Heart left ventricle (tissue), 16 donors: ENCODE data around the gene GRM7. TPM values are rescaled to one million over a fixed set of nuclear protein-coding genes. Genes with fewer than 3 reads are reported as not detected.

ENCODE experiments used
- ATAC-seq, 4 donors: fragments of 200-7000 bp; cut with Tn5 transposase; one replicate each; pipeline ENCODE4 v1.9.1; 2020 to 2022; ENCODE audit warnings: moderate library complexity in 4 of 4, mild to moderate bottlenecking in 3 of 4, moderate number of reproducible peaks in 1 of 4
- DNase-seq, 5 donors: peaks; one replicate each; pipeline ENCODE4 v3.0.0-alpha.2; 2020
- H3K27ac ChIP-seq, 12 donors: fragments of 200-600 bp; sonication (generic) in 4 of 12; one replicate each; pipeline versions ENCODE4 v1.5.0 to v1.8.0; 2016 to 2022; ENCODE audit warnings: mild to moderate bottlenecking in 2 of 12
- H3K27me3 ChIP-seq, 9 donors: fragments of 200-600 bp; sonication (generic) in 2 of 9; one replicate each; pipeline versions ENCODE4 v1.5.1 to v1.8.0; 2016 to 2022; ENCODE audit warnings: mild to moderate bottlenecking in 3 of 9
- H3K36me3 ChIP-seq, 9 donors: fragments of 200-600 bp; sonication (generic) in 2 of 9; one replicate each; pipeline versions ENCODE4 v1.5.0 to v1.8.0; 2018 to 2022; ENCODE audit warnings: mild to moderate bottlenecking in 2 of 9
- H3K4me1 ChIP-seq, 12 donors: fragments of 200-600 bp; sonication (generic) in 4 of 12; one replicate each; pipeline versions ENCODE4 v1.5.0 to v1.8.0; 2016 to 2022; ENCODE audit warnings: mild to moderate bottlenecking in 3 of 12
- H3K4me3 ChIP-seq, 12 donors: fragments of 200-600 bp; sonication (generic) in 4 of 12; one replicate each; pipeline versions ENCODE4 v1.5.0 to v1.8.0; 2017 to 2022; ENCODE audit warnings: mild to moderate bottlenecking in 9 of 12, moderate library complexity in 4 of 12
- H3K9me3 ChIP-seq, 12 donors: fragments of 200-600 bp; sonication (generic) in 4 of 12; one replicate each; pipeline versions ENCODE4 v1.5.0 to v1.8.0; 2016 to 2022; ENCODE audit warnings: mild to moderate bottlenecking in 1 of 12
- POLR2A ChIP-seq, 2 donors: fragments of 450-650 bp; IDR thresholded peaks; one replicate each; pipeline ENCODE4 v1.6.1; 2017; ENCODE audit warnings: antibody characterized with exemption in 2 of 2, mild to moderate bottlenecking in 2 of 2, moderate library complexity in 2 of 2
- whole genome bisulfite sequencing, 4 donors: extraction: QIAGEN DNeasy Blood & Tissue Kit in 2 of 4; methylation state at CpG; one replicate each; pipeline versions ENCODE4 v1.1.5 to v1.1.7; 2013 to 2018; 5-methylcytosine and 5-hydroxymethylcytosine counted together
- intact Hi-C, 10 donors: fragments of 100-400 bp; cut with DNase I; formaldehyde crosslinking; loops; one replicate each; pipeline versions ENCODE4 v1.11.1 to v1.14.2; 2022
- polyA plus RNA-seq, 2 donors: library from polyadenylated mRNA; stranded (reverse); fragments of 200-250 nt; gene quantifications; one replicate each; pipeline ENCODE4 v1.2.3, GENCODE V29; 2013
- total RNA-seq, 9 donors: library from RNA; depleted of rRNA in 2 of 9; stranded (reverse); fragments of >200 nt in 2 of 9; fragmentation: NEBNext Ultra II Directional in 3 of 9; extraction: Animal tissue kit (Norgen Biotek cat#: 25700) in 3 of 9; gene quantifications; one replicate each; pipeline versions ENCODE4 v1.1.0 to v1.2.4, GENCODE V29; 2016 to 2023
- TF ChIP-seq, protein P1 (sequence below), 12 donors: fragments of 200-600 bp; sonication (generic) in 4 of 12; IDR thresholded peaks; one replicate each; pipeline versions ENCODE4 v1.5.0 to v1.8.0; 2018 to 2022; ENCODE audit warnings: antibody characterized with exemption in 12 of 12, mild to moderate bottlenecking in 5 of 12
- donor health status: ischemic (EF 13 %, LVEDD 7.1; RV severe dilation, severe dysfunction).
- donor health status: healthy with polysubstance abuse.
- donor health status: DM: no; HTN: yes; CAD: no.
- donor health status: DM: no; HTN: no; CAD: no.
- donor health status: ischemic (EF 25% LVEDD 6.9; RV normal size, moderate dysfunction).
- donor health status: ischemic (EF 25% LVEDD 5.7; RV mildly dilated, moderate dysfunction).
- donor health status: healthy.
- donor health status: DM: yes; HTN: yes; CAD: no.
- donor health status: ischemic (EF 35%, LVEDD 5.7; RV mildly dilated, moderate dysfunction).
- donor health status: nonischemic (EF 11% LVEDD 7.7; RV severe dilation, severe dysfunction).
- donor health status: DM: yes; HTN: yes; CAD: no.
- donor health status: PGD.
- donor health status: ischemic (EF 29% LVEDD 5.4; RV normal size, mild dysfunction).
- donor health status: nonischemic (EF 23%, LVEDD 6.1; RV moderate dilation, normal function).

GRM7 gene
- total and polyA plus RNA-seq, 11 donors: not detected

DNA sequence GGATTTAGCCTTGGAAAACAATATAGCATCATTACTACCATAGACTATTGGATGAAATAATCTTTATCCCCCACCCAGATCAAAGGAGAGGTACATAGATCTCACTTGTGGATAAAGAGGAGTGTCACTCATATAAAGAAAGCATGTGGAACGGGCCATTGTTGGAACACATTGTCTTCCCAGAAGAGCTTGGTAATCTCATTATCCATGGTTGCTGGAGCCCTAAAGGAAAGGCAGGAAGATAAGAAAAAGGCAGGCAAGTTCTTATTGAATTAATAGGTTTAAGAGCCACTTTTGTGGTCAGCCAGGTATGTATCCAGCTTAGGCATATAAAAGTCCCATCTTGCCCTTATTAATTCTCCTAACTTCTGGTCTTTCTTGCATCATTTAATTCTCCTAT is 659.1 kb downstream of the GRM7 start:
- Histone ChIP-seq H3K36me3 (no peaks in the 10 kb centered on the region), H3K27ac (no peak overlapping the region), H3K4me3 (no peak overlapping the region), H3K27me3 (no peaks in the 10 kb centered on the region), H3K9me3 (peaks cover 0 to 4% (median 0%) of the 10 kb centered on the region in 12 donors), H3K4me1 (peaks cover 0 to 11% (median 7%) of the 10 kb centered on the region in 12 donors)
- DNase-seq: no peak
- 74 to 86% (median 79%) methylated on average over 1 of the region's 1 CpG for WGBS, 4 donors
- no peak for ATAC-seq
- intact Hi-C loops: no loop called here
- TF ChIP-seq, protein P1, sequence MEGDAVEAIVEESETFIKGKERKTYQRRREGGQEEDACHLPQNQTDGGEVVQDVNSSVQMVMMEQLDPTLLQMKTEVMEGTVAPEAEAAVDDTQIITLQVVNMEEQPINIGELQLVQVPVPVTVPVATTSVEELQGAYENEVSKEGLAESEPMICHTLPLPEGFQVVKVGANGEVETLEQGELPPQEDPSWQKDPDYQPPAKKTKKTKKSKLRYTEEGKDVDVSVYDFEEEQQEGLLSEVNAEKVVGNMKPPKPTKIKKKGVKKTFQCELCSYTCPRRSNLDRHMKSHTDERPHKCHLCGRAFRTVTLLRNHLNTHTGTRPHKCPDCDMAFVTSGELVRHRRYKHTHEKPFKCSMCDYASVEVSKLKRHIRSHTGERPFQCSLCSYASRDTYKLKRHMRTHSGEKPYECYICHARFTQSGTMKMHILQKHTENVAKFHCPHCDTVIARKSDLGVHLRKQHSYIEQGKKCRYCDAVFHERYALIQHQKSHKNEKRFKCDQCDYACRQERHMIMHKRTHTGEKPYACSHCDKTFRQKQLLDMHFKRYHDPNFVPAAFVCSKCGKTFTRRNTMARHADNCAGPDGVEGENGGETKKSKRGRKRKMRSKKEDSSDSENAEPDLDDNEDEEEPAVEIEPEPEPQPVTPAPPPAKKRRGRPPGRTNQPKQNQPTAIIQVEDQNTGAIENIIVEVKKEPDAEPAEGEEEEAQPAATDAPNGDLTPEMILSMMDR (IDR thresholded peaks at IDR 0.05): no peak
- TF ChIP-seq POLR2A (IDR thresholded peaks at IDR 0.05): no peak

DNA sequence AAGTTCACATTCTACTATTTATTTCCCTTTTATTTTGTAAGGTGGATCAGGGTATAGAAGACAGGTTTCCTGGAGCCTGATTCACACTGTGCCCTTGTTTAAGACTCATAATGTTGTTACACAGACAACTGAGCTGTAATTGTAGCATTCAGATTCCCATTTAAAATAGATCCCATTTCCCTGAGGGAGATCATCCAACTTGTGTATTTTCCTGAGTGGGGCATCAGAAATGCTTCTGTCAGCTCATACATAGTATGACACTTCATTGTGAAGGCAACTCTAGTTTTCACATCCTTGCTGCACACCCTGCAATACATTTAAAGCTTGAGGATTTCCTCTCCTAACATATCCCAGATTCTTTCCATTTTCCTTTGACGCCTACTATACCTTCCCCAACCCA is 659.7 kb downstream of the GRM7 start:
- TF ChIP-seq POLR2A (IDR thresholded peaks at IDR 0.05): no peak
- TF ChIP-seq, protein P1 (IDR thresholded peaks at IDR 0.05): no peak
- WGBS, 4 donors: 93 to 97% (median 96%) methylated on average over 1 of the region's 1 CpG

DNA sequence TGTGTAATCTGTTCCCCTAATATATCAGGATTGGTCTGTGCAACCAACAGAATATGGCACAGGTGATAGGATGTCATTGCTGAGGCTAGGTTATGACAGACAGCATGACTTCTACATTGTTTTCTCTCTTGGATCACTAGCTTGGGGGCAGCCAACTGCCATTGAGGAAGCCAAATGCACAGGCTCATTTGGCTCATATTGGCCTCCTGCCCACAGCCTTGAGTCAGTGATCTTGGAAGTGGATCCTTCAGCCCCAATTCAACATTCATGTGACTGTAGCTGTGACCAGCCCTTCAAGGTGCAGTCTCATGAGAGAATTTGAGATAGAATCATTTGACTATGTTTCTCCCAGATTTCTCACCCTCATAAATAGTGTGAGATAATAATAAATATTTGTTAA is 675.6 kb downstream of the GRM7 start:
- no peak for ATAC-seq
- H3K4me1 ChIP-seq: no peaks in the 10 kb centered on the region
- intact Hi-C loops: no loop called here
- no peak for DNase-seq
- H3K9me3 ChIP-seq: no peaks in the 10 kb centered on the region
- H3K4me3 ChIP-seq: no peak overlapping the region
- no peak for TF ChIP-seq POLR2A (IDR thresholded peaks at IDR 0.05)
- TF ChIP-seq, protein P1 (IDR thresholded peaks at IDR 0.05): no peak
- H3K27me3 ChIP-seq: no peaks in the 10 kb centered on the region
- no peaks in the 10 kb centered on the region for H3K36me3 ChIP-seq
- H3K27ac ChIP-seq: no peak overlapping the region

More for the DNA sequence above, 659.7 kb downstream of the GRM7 start:
- intact Hi-C loops: no loop called here
- ATAC-seq (no peak), DNase-seq (no peak)
- Histone ChIP-seq H3K27ac (no peak overlapping the region), H3K4me1 (peaks cover 0 to 11% (median 7%) of the 10 kb centered on the region in 12 donors), H3K9me3 (peaks cover 0 to 6% (median 0%) of the 10 kb centered on the region in 12 donors), H3K4me3 (no peak overlapping the region), H3K36me3 (no peaks in the 10 kb centered on the region), H3K27me3 (no peaks in the 10 kb centered on the region)

DNA sequence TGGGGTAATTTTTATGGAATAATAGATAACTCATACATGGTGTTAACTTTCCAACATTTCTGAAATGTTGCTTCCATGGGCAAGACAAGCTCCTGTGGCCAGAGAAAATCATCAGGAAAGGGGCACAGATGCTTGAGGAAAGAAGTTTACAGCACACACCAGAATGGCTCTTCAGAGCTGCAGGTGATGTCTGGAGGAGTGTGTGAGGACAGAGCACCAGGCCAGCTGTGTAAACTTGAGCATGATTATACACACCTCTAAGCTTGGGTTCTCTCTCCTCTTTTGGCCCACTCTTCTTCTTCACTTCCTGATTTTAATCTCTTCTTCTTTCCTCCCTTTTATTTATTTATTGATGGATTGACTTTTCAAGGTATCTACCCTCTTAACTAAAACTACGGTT is 676.0 kb downstream of the GRM7 start:
- no peaks in the 10 kb centered on the region for H3K36me3 ChIP-seq
- no peak overlapping the region for H3K4me3 ChIP-seq
- H3K27me3 ChIP-seq: no peaks in the 10 kb centered on the region
- no peaks in the 10 kb centered on the region for H3K9me3 ChIP-seq
- TF ChIP-seq, protein P1 (IDR thresholded peaks at IDR 0.05): no peak
- no peak for TF ChIP-seq POLR2A (IDR thresholded peaks at IDR 0.05)
- intact Hi-C loops: no loop called here
- H3K27ac ChIP-seq: no peak overlapping the region
- WGBS, 4 donors: 94 to 97% (median 95%) methylated on average over 1 of the region's 1 CpG
- no peak for ATAC-seq
- no peak for DNase-seq
- H3K4me1 ChIP-seq: no peaks in the 10 kb centered on the region
